Measurements from ENCODE around the gene PTH2R.
"Not testable (repeated sequence)": the region's sequence is repeated elsewhere in the genome, so short reads cannot be mapped to it uniquely, and the experiment has no call there.

Gene PTH2R

DNA sequence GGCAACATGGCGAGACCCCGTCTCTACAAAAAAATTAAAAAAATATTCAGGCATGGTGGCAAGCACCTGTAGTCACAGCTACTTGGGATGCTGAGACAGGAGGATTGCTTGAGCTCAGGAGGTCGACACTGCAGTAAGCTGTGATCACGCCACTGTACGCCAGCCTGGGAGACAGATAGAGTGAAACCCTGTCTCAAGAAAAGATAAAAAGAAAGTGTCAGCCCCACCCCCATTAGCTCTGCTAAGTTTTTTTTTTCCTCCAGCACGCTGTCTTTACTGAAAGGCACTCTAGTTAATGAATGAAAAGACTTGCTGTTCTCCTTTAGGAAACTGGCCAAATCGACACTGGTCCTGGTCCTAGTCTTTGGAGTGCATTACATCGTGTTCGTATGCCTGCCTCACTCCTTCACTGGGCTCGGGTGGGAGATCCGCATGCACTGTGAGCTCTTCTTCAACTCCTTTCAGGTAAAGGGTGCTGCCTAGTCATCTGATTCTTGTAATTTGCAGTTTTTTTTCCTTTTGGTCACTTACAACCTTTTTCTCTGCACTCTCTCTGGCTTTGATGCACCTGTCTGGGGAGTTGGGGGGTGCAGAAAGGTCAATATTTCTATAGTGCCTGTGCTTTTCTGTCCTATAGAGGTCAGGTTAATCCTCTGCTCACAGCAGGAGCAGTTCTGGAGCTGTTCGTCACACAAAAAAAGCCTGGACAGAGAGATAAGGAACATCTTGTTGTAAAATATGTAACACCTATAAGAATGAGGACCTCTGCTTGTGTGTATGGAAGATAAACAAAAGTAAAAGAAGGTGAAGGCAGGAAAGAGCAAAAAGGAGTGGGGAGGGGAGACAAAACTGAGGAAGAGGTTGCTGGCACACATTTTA lies 82.3 kb downstream of the PTH2R start:
- no peak overlapping the region for H3K9ac ChIP-seq (ENCODE audit: low read depth, low read length)
- no peaks in the 10 kb centered on the region for H3K36me3 ChIP-seq (ENCODE audit: insufficient read depth, low read length)
- H3K4me1 ChIP-seq (ENCODE audit: insufficient read depth, low read length) = no peaks in the 10 kb centered on the region
- no peaks in the 10 kb centered on the region for H3K9me3 ChIP-seq (ENCODE audit: control insufficient read depth, insufficient read depth, low read length)

DNA sequence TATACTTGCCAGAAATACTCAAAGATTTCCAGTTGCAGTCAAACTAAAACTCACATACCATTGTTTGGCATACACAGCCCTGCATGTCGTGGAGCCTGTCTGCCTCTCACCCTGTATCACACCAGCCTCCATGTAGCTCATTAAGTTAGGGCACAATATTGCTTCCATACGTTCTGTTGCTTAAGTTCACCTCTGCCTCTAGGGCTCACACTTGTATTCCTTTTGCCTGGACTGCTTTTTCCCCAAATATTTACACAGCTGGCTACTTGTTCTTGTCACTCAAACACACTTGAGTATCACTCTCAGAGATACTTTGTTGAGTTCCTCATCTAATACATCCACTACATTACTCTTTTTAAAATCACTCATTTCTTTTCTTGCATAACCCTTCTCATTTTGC lies 83.1 kb downstream of the PTH2R start:
- Histone ChIP-seq H3K36me3 (ENCODE audit: insufficient read depth, low read length) (no peaks in the 10 kb centered on the region), H3K4me1 (ENCODE audit: insufficient read depth, low read length) (no peaks in the 10 kb centered on the region), H3K9ac (ENCODE audit: low read depth, low read length) (no peak overlapping the region), H3K9me3 (ENCODE audit: control insufficient read depth, insufficient read depth, low read length) (no peaks in the 10 kb centered on the region)

DNA sequence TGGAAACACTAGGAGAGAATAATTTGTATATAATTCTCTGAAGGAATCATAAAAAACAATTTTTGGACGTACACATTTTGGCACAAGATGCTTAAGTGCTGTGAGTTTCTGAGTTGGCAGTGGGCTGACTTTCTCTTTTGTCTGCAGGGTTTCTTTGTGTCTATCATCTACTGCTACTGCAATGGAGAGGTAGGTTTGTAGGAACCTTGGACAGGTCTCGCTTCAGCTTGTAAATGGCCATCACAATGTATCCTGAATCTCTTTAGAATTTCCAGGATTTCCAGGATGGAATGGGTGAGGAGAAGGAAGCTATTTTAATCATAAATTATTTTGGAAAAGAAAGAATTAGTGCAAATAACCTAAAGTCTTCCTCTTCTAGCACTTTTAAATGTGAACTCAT lies 83.9 kb downstream of the PTH2R start:
- H3K9me3 ChIP-seq (ENCODE audit: control insufficient read depth, insufficient read depth, low read length) = no peaks in the 10 kb centered on the region
- no peaks in the 10 kb centered on the region for H3K36me3 ChIP-seq (ENCODE audit: insufficient read depth, low read length)
- H3K9ac ChIP-seq (ENCODE audit: low read depth, low read length) = no peak overlapping the region
- peaks cover 3% of the 10 kb centered on the region; the same call in 1 of the 2 replicates for H3K4me1 ChIP-seq (ENCODE audit: insufficient read depth, low read length)

DNA sequence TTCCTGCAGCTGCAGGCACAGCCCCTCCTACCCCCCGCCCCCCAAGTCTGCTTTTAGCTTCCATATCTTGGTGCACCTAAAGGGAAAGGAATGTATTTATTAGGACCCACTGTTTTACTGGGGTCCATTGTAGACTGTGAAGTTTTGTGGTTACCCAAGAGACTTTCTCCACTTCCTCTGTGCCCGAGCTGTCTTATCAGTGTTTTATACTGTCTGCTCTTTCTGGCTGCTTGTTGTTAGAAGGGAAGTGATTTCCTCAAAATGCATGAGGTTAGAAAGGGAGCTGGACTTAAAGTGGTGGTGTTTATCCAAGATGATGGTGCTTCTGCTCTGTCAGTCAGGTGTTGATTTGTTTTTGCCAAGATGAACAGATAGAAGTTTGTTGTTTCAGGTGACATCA lies 85.0 kb downstream of the PTH2R start:
- H3K9me3 ChIP-seq (ENCODE audit: control insufficient read depth, insufficient read depth, low read length) = no peaks in the 10 kb centered on the region
- no peaks in the 10 kb centered on the region for H3K36me3 ChIP-seq (ENCODE audit: insufficient read depth, low read length)
- peaks cover 4% of the 10 kb centered on the region; the same call in 1 of the 2 replicates for H3K4me1 ChIP-seq (ENCODE audit: insufficient read depth, low read length)
- H3K9ac ChIP-seq (ENCODE audit: low read depth, low read length) = no peak overlapping the region

DNA sequence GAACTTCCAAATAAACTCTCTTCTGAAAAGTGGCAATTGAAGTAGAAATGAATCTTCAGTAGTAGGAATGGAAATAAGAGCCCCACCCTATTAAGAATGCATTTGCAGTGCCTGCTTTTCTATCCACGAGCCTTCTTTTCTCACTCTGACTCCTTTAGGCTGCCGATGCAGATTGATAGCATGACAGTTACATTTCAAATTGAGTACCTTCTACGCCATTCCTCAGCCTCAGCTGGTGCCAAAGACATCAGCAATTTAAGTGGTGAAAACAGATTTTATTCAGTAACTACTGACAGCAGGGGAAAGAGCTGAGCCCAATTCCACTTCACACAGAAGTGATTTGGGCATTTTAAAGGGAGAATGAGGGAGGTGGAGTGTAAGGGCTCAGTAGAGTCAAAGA lies 85.5 kb downstream of the PTH2R start:
- no peaks in the 10 kb centered on the region for H3K9me3 ChIP-seq (ENCODE audit: control insufficient read depth, insufficient read depth, low read length)
- no peak overlapping the region for H3K9ac ChIP-seq (ENCODE audit: low read depth, low read length)
- peaks cover 4% of the 10 kb centered on the region; the same call in 1 of the 2 replicates for H3K4me1 ChIP-seq (ENCODE audit: insufficient read depth, low read length)
- H3K36me3 ChIP-seq (ENCODE audit: insufficient read depth, low read length) = no peaks in the 10 kb centered on the region

DNA sequence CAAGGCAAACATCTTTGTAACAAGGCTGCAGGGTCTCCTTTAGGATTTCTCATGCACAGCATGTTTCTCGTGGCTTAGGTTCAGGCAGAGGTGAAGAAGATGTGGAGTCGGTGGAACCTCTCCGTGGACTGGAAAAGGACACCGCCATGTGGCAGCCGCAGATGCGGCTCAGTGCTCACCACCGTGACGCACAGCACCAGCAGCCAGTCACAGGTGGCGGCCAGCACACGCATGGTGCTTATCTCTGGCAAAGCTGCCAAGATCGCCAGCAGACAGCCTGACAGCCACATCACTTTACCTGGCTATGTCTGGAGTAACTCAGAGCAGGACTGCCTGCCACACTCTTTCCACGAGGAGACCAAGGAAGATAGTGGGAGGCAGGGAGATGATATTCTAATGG lies 86.6 kb downstream of the PTH2R start:
- Histone ChIP-seq H3K9me3 (ENCODE audit: control insufficient read depth, insufficient read depth, low read length) (no peaks in the 10 kb centered on the region), H3K36me3 (ENCODE audit: insufficient read depth, low read length) (no peaks in the 10 kb centered on the region), H3K4me1 (ENCODE audit: insufficient read depth, low read length) (peaks cover 4% of the 10 kb centered on the region; the same call in 1 of the 2 replicates), H3K9ac (ENCODE audit: low read depth, low read length) (no peak overlapping the region)

DNA sequence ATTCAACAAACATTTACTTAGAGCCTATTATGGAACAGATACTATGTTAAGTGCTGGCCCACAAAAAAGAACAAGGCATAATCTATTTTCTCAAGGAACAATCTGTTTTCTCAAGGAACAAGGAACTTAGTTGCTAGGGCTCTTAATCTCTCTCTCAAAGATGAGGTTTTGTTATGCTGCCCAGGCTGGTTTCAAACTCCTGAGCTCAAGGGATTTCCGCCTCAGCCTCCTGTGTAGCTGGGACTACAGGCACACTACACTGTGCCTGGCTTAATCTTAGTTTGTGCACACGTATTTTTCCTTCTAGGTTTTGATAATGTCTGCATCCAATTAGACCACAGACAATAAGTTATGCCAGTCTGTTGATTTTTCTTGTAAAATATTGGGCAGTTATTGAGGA lies 89.5 kb downstream of the PTH2R start:
- H3K4me1 ChIP-seq (ENCODE audit: insufficient read depth, low read length) = peaks cover 4% of the 10 kb centered on the region; the same call in 1 of the 2 replicates
- H3K36me3 ChIP-seq (ENCODE audit: insufficient read depth, low read length) = no peaks in the 10 kb centered on the region
- no peaks in the 10 kb centered on the region for H3K9me3 ChIP-seq (ENCODE audit: control insufficient read depth, insufficient read depth, low read length)
- H3K9ac ChIP-seq (ENCODE audit: low read depth, low read length) = no peak overlapping the region

DNA sequence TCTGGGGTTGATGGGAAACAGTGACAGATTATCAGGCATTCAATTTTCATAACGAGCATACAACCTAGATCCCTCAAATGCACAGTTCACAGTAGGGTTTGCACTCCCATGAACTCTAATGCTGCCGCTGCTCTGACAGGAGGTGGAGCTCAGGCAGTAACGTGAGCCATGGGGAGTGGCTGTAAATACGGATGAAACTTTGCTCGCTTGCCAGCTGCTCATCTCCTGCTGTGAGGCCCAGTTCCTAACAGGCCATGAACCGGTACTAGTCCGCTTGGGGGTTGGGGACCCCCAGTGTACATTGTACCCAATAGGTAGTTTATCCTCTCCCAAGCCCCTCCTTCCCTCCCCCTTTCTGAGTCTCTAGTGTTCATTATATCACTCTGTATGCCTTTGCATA lies 94.6 kb downstream of the PTH2R start:
- H3K36me3 ChIP-seq (ENCODE audit: insufficient read depth, low read length) = no peaks in the 10 kb centered on the region
- no peaks in the 10 kb centered on the region for H3K9me3 ChIP-seq (ENCODE audit: control insufficient read depth, insufficient read depth, low read length)
- H3K9ac ChIP-seq (ENCODE audit: low read depth, low read length) = no peak overlapping the region
- H3K4me1 ChIP-seq (ENCODE audit: insufficient read depth, low read length) = peaks cover 4% of the 10 kb centered on the region; the same call in 1 of the 2 replicates

DNA sequence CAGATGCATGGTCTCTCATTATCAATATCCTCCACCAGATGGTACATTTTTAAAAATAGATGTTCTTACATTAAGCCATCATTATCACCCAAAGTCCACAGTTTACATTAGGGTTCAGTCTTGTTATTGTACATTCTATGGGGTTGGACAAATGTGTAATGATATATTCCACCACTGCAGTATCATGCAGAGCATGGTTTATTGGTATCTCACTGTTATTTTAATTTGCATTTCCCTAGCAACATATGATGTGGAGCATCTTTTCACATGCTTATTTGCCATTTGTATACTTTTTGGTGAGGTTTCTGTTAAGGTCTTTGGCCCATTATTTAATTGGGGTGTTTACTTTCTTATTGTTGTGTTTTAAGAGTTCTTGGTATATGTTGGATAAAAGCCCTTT lies 95.7 kb downstream of the PTH2R start:
- Histone ChIP-seq H3K9me3 (ENCODE audit: control insufficient read depth, insufficient read depth, low read length) (no peaks in the 10 kb centered on the region), H3K36me3 (ENCODE audit: insufficient read depth, low read length) (no peaks in the 10 kb centered on the region), H3K9ac (ENCODE audit: low read depth, low read length) (no peak overlapping the region), H3K4me1 (ENCODE audit: insufficient read depth, low read length) (peaks cover 4% of the 10 kb centered on the region; the same call in 1 of the 2 replicates)

DNA sequence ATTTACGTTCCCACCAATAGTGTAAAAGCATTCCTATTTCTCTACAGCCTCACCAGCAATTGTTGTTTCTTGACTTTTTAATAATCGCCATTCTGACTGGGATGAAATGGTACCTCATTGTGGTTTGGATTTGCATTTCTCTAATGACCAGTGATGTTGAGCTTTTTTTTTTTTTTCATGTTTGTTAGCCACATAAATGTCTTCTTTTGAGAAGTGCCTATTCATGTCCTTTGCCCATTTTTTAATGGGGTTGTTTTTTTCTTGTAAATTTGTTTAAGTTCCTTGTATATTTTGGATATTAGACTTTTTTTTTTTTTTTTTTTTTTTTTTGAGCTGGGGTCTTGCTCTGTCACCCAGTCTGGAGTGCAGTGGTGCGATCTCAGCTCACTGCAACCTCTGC lies 98.8 kb downstream of the PTH2R start:
- not testable (repeated sequence) for H3K9me3 ChIP-seq (ENCODE audit: control insufficient read depth, insufficient read depth, low read length); H3K9ac ChIP-seq (ENCODE audit: low read depth, low read length); H3K4me1 ChIP-seq (ENCODE audit: insufficient read depth, low read length); H3K36me3 ChIP-seq (ENCODE audit: insufficient read depth, low read length)

DNA sequence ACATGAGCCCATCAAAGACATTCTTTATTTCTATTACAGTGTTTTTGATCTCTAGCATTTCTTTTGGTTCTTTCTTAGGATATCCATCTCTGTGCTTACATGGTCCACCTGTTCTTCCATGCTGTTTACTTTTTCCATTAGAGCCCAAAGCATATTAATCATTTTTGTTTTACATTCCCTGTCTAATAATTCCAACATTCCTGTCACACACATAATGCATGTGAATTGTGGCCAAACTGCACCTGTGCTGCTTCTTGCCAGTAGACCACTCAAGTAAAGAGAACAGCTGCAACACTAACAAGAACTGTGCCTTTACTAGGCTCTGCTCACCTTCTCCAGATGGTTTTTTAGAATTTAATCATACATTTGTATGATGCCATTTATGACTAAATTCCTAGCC lies 103.0 kb downstream of the PTH2R start:
- H3K9me3 ChIP-seq (ENCODE audit: control insufficient read depth, insufficient read depth, low read length) = 0 out of 2 replicates have a peak, but pooled peaks cover under 1% of the 10 kb centered on the region
- H3K36me3 ChIP-seq (ENCODE audit: insufficient read depth, low read length) = no peaks in the 10 kb centered on the region
- no peaks in the 10 kb centered on the region for H3K4me1 ChIP-seq (ENCODE audit: insufficient read depth, low read length)
- H3K9ac ChIP-seq (ENCODE audit: low read depth, low read length) = no peak overlapping the region

DNA sequence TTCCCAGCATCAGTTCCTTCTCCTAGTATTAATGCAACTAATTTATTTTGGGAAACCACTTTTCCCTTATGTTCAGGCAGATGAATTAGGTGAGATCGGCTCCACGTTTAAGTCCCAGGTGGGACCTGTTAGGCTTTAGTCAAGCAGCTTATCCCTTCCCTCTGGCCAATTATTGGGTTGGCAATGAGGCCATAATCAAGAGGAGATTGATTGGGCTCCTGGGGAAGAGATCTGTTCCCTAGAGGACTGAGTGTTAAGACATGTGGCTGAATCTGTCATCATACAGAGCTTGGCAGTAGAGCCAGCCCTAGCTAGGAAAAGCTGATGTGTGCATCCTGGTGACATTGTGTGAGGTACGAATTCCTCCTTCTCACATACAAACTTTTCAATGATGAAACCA lies 104.4 kb downstream of the PTH2R start:
- Histone ChIP-seq H3K9me3 (ENCODE audit: control insufficient read depth, insufficient read depth, low read length) (peaks cover 8% of the 10 kb centered on the region; the same call in 1 of the 2 replicates), H3K4me1 (ENCODE audit: insufficient read depth, low read length) (no peaks in the 10 kb centered on the region)

DNA sequence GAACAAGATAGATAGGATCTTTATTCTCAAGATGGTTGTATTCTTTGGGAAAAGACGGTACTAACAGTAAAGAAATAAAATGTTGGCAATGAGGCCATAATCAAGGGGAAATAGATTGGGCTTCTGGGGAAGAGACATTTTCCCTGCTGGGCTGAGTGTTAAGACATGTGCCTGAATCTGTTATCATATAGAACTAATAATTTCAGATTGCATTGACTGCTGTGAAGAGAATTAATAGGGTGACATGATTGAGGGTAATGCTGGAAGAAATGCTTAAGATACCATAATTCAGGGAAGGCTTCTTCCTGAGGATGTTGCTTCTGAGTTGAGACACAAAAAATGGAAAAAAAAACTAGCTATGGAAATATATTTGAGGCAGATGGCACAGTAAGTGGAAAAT lies 105.0 kb downstream of the PTH2R start:
- peaks cover 8% of the 10 kb centered on the region; the same call in 1 of the 2 replicates for H3K9me3 ChIP-seq (ENCODE audit: control insufficient read depth, insufficient read depth, low read length)
- H3K9ac ChIP-seq (ENCODE audit: low read depth, low read length) = no peak overlapping the region
- H3K36me3 ChIP-seq (ENCODE audit: insufficient read depth, low read length) = no peaks in the 10 kb centered on the region
- no peaks in the 10 kb centered on the region for H3K4me1 ChIP-seq (ENCODE audit: insufficient read depth, low read length)

More for the DNA sequence above, 104.4 kb downstream of the PTH2R start:
- Histone ChIP-seq H3K36me3 (ENCODE audit: insufficient read depth, low read length) (no peaks in the 10 kb centered on the region), H3K9ac (ENCODE audit: low read depth, low read length) (no peak overlapping the region)

DNA sequence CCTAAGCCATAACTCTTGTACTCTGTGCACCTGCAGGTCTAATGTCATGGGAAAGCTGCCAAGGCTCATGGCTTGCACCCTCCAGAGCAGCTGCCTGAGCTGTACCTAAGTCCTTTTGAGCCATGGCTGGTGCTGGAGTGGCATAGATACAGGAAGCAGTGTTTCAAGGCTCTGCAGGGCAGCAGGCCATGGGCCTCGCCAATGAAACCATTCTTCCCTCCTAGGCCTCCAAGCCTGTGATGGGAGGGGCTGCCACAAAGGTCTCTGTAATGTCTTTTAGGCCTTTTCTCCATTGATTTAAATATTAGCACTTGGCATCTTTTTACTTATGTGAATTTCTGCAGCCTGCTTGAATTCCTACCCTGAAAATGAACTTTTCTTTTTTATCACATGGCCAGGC lies 108.5 kb downstream of the PTH2R start:
- Histone ChIP-seq H3K9me3 (ENCODE audit: control insufficient read depth, insufficient read depth, low read length) (peaks cover 8% of the 10 kb centered on the region; the same call in 1 of the 2 replicates), H3K36me3 (ENCODE audit: insufficient read depth, low read length) (no peaks in the 10 kb centered on the region), H3K9ac (ENCODE audit: low read depth, low read length) (no peak overlapping the region), H3K4me1 (ENCODE audit: insufficient read depth, low read length) (no peaks in the 10 kb centered on the region)

DNA sequence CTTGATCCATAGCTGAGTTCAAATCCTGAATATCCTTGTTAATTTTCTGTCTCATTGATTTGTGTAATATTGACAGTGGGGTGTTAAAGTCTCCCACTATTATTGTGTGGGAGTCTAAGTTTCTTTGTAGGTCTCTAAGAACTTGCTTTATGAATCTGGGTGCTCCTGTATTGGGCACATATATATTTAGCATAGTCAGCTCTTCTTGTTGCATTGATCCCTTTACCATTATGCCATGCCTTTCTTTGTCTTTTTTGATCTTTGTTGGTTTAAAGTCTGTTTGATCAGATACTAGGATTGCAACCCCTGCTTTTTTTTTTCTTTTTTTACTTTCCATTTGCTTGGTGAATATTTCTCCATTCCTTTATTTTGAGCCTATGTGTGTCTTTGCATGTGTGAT lies 116.5 kb downstream of the PTH2R start:
- H3K9ac ChIP-seq (ENCODE audit: low read depth, low read length); H3K9me3 ChIP-seq (ENCODE audit: control insufficient read depth, insufficient read depth, low read length); H3K4me1 ChIP-seq (ENCODE audit: insufficient read depth, low read length); H3K36me3 ChIP-seq (ENCODE audit: insufficient read depth, low read length): not testable (repeated sequence)
